DLD1 (cell line): Measurements from ENCODE around the gene PDE8B.

Experiments
- in situ Hi-C: cut with HindIII; loops from 2 replicates; pipeline ENCODE4 v1.10.0; 2017; ENCODE audit warnings: low sequenced_read_pairs

PDE8B gene

GRCh38 chr5:77189421-77189820 is 21.1 kb upstream of the PDE8B start:
- in situ Hi-C loops: no loop called here

- in situ Hi-C loops: no loop called here
Measured at GRCh38 chr5:77192441-77193050, 17.9 kb upstream of the PDE8B start.

GRCh38 chr5:77194762-77195161 is 15.7 kb upstream of the PDE8B start:
- in situ Hi-C loops: no loop called here

- in situ Hi-C loops: no loop called here
Measured at GRCh38 chr5:77197840-77198554, 12.5 kb upstream of the PDE8B start.

GRCh38 chr5:77200663-77201062 is 9.8 kb upstream of the PDE8B start:
- in situ Hi-C loops: no loop called here

- in situ Hi-C loops: no loop called here
Measured at GRCh38 chr5:77202145-77202544, 8.3 kb upstream of the PDE8B start.

GRCh38 chr5:77204967-77205366 is 5.5 kb upstream of the PDE8B start:
- in situ Hi-C loops: no loop called here

- in situ Hi-C loops: no loop called here
Measured at GRCh38 chr5:77208507-77209163, 1.8 kb upstream of the PDE8B start.

- in situ Hi-C loops: no loop called here
Measured at GRCh38 chr5:77209495-77210090, 887 bp upstream of the PDE8B start.

- in situ Hi-C loops: no loop called here
Measured at GRCh38 chr5:77210964-77211690, 647 bp downstream of the PDE8B start.

- in situ Hi-C loops: no loop called here
Measured at GRCh38 chr5:77211691-77212047, 1.2 kb downstream of the PDE8B start.

GRCh38 chr5:77213601-77214000 is 3.1 kb downstream of the PDE8B start:
- in situ Hi-C loops: no loop called here

- in situ Hi-C loops: no loop called here
Measured at GRCh38 chr5:77214151-77214550, 3.7 kb downstream of the PDE8B start.

- in situ Hi-C loops: no loop called here
Measured at GRCh38 chr5:77218263-77218662, 7.8 kb downstream of the PDE8B start.

GRCh38 chr5:77221115-77221514 is 10.6 kb downstream of the PDE8B start:
- in situ Hi-C loops: no loop called here

GRCh38 chr5:77222722-77223121 is 12.2 kb downstream of the PDE8B start:
- in situ Hi-C loops: no loop called here

GRCh38 chr5:77223653-77224052 is 13.2 kb downstream of the PDE8B start:
- in situ Hi-C loops: no loop called here

- in situ Hi-C loops: no loop called here
Measured at GRCh38 chr5:77224672-77225355, 14.3 kb downstream of the PDE8B start.

- in situ Hi-C loops: no loop called here
Measured at GRCh38 chr5:77225531-77225930, 15.1 kb downstream of the PDE8B start.

- in situ Hi-C loops: no loop called here
Measured at GRCh38 chr5:77229887-77230286, 19.4 kb downstream of the PDE8B start.
